Measurements from ENCODE around the gene HSPA12B.

GRCh38 chr20:3706774-3707507, 25.5 kb upstream of the HSPA12B start:
- TF ChIP-seq CTCF (IDR thresholded peaks at IDR 0.05) (no peak), POLR2A (IDR thresholded peaks at IDR 0.05; ENCODE audit: low read length) (no peak), HMGXB4 (CRISPR knock-in tag; IDR thresholded peaks at IDR 0.05; ENCODE audit: borderline replicate concordance) (no peak), BCL3 (IDR thresholded peaks at IDR 0.05) (no peak), MAZ (IDR thresholded peaks at IDR 0.05; ENCODE audit: borderline replicate concordance, low read depth, low read length) (no peak), MAFK (IDR thresholded peaks at IDR 0.05; ENCODE audit: partially characterized antibody) (no peak), EHF (CRISPR knock-in tag; IDR thresholded peaks at IDR 0.05) (no peak), JUNB (IDR thresholded peaks at IDR 0.05) (no peak), CBX8 (IDR thresholded peaks at IDR 0.05) (no peak), CBX2 (IDR thresholded peaks at IDR 0.05; ENCODE audit: borderline replicate concordance, low read depth) (no peak)
